DOHH2 (cell line): Measurements from ENCODE around the gene CD74.

ENCODE experiments used
- H3F3A ChIP-seq: fragments of 200-600 bp; sonication (generic), shearing (Covaris generic); 2 replicates; pipeline ENCODE4 v1.6.0; 2016; ENCODE audit warnings: antibody characterized with exemption, mild to moderate bottlenecking; ENCODE audit not compliant: control insufficient read depth, insufficient read depth
- H3K27ac ChIP-seq: fragments of 200-600 bp; sonication (generic); 2 replicates; pipeline ENCODE4 v1.5.1; 2014; ENCODE audit warnings: low read depth, mild to moderate bottlenecking, low read length, moderate library complexity
- H3K27me3 ChIP-seq: fragments of 200-600 bp; sonication (generic); 2 replicates; pipeline ENCODE4 v1.6.1; 2014; ENCODE audit warnings: mild to moderate bottlenecking, low read length, mixed read lengths; ENCODE audit not compliant: control insufficient read depth
- H3K36me3 ChIP-seq: fragments of 200-600 bp; sonication (generic); 2 replicates; pipeline ENCODE4 v1.6.1; 2014; ENCODE audit warnings: mild to moderate bottlenecking, low read length, moderate library complexity, mixed read lengths; ENCODE audit not compliant: control insufficient read depth
- H3K4me1 ChIP-seq: fragments of 200-600 bp; sonication (generic); 2 replicates; pipeline ENCODE4 v1.6.1; 2014; ENCODE audit warnings: mild to moderate bottlenecking, low read length, mixed read lengths; ENCODE audit not compliant: control insufficient read depth
- H3K4me2 ChIP-seq: fragments of 200-600 bp; sonication (generic); 2 replicates; pipeline ENCODE4 v1.6.0; 2014; ENCODE audit warnings: mild to moderate bottlenecking, low read length, moderate library complexity
- H3K4me3 ChIP-seq: fragments of 200-600 bp; sonication (generic); 2 replicates; pipeline ENCODE4 v1.5.1; 2014; ENCODE audit warnings: mild to moderate bottlenecking, low read length, mixed read lengths
- H3K79me2 ChIP-seq: fragments of 200-600 bp; sonication (generic); 2 replicates; pipeline ENCODE4 v1.6.1; 2014; ENCODE audit warnings: mild to moderate bottlenecking, low read length, mixed read lengths; ENCODE audit not compliant: control insufficient read depth
- H3K9me2 ChIP-seq: fragments of 200-600 bp; sonication (generic); replicated peaks from 2 replicates; pipeline ENCODE4 v1.6.1; 2014; ENCODE audit warnings: mild to moderate bottlenecking, low read length, mixed read lengths; ENCODE audit not compliant: control insufficient read depth
- H3K9me3 ChIP-seq: fragments of 200-600 bp; sonication (generic); 2 replicates; pipeline ENCODE4 v1.6.1; 2014; ENCODE audit warnings: antibody characterized with exemption, low read length, mixed read lengths; ENCODE audit not compliant: control insufficient read depth, insufficient read depth
- H4K20me1 ChIP-seq: fragments of 200-600 bp; sonication (generic); 2 replicates; pipeline ENCODE4 v1.6.0; 2014; ENCODE audit warnings: low read depth, mild to moderate bottlenecking, antibody characterized with exemption, low read length, moderate library complexity; ENCODE audit not compliant: control insufficient read depth, insufficient read depth
- CTCF ChIP-seq: fragments of 200-600 bp; sonication (generic); IDR thresholded peaks from one replicate; pipeline ENCODE4 v1.5.1; 2014; ENCODE audit warnings: antibody characterized with exemption, mild to moderate bottlenecking, low read depth, low read length; ENCODE audit not compliant: poor library complexity, severe bottlenecking
- EZH2phosphoT487 ChIP-seq: fragments of 200-600 bp; sonication (generic); IDR thresholded peaks from 2 replicates; pipeline ENCODE4 v1.6.1; 2017; ENCODE audit warnings: borderline replicate concordance, mild to moderate bottlenecking, antibody characterized with exemption, low read length, moderate library complexity, mixed read lengths

Gene CD74

DNA sequence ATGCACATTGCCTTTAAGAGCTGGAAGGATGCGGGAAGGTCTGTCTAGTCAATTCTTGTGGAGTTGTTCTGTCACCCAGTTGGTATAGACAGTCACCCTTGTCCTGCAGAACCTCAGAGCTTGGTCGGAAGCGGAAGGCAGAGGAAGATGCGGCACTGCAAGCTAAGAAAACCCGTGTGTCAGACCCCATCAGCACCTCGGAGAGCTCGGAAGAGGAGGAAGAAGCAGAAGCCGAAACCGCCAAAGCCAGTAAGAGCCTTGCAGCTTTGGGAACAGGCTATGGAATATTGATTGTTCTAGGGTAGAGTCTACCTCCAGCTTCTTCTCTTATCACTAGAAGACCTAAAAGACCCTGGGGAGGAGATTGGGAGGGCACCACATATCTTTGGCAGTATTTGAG lies 48.7 kb downstream of the CD74 start:
- Histone ChIP-seq H3K27ac (no peak overlapping the region), H3F3A (no peaks in the 10 kb centered on the region), H3K4me3 (no peak overlapping the region), H3K4me1 (peaks cover 28% of the 10 kb centered on the region), H3K9me3 (no peaks in the 10 kb centered on the region), H4K20me1 (peaks cover 17% of the 10 kb centered on the region), H3K79me2 (peaks cover 44% of the 10 kb centered on the region), H3K9me2 (no peaks in the 10 kb centered on the region), H3K27me3 (no peaks in the 10 kb centered on the region), H3K4me2 (no peak overlapping the region), H3K36me3 (peaks cover 89% of the 10 kb centered on the region)
- no peak for TF ChIP-seq CTCF
- TF ChIP-seq EZH2phosphoT487 = no peak

DNA sequence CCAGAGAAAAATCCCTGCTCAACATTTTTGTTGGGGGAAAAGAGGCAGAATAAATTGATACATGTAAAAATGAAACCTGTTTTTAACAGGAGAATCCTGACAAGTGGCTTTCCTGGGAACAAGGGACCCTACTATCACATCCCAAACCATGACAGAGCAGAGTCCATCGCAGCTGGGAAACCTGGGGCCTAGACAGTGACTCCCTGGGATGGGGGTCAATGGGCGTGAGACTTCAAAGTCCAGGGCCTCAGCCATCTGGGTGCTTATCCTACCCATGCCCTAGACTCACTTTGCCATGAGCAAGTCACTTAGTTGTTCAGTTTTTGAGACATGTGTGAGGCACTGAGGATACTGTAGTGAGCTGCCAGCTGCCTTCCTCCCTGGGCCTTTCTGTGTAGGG lies 49.5 kb downstream of the CD74 start:
- Histone ChIP-seq H3K79me2 (peaks cover 52% of the 10 kb centered on the region), H3K4me1 (peaks cover 36% of the 10 kb centered on the region), H3F3A (no peaks in the 10 kb centered on the region), H3K4me3 (no peak overlapping the region), H3K36me3 (peaks cover 89% of the 10 kb centered on the region), H3K4me2 (no peak overlapping the region), H3K27me3 (no peaks in the 10 kb centered on the region), H3K9me2 (no peaks in the 10 kb centered on the region), H3K27ac (no peak overlapping the region), H4K20me1 (peaks cover 17% of the 10 kb centered on the region), H3K9me3 (no peaks in the 10 kb centered on the region)
- TF ChIP-seq EZH2phosphoT487 = no peak

DNA sequence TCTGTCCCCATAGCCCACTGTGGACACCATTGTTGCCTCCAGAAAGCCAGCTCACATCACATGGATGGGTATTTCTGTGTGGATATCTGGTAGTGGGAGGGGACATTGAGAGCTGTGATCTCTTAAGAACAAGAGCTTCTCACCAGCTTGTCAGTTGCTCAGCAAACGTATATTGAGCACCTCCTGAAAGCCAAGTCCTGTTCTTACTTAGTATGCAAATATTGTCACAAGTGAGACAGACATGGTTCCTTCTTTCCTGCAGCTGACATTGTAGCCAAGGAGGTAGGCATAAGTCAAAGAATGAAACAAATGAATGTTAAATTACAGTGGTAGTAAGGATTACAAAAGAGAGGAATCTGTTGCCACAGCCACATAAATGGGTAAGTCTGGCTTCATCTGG lies 51.4 kb downstream of the CD74 start:
- Histone ChIP-seq H3K9me3 (no peaks in the 10 kb centered on the region), H3K27ac (peak overlapping the region; percentile 20; the same call in 1 of the 2 replicates), H3K36me3 (peaks cover 83% of the 10 kb centered on the region), H3K4me2 (no peak overlapping the region; the same call in 1 of the 2 replicates), H4K20me1 (peaks cover 17% of the 10 kb centered on the region), H3K4me3 (no peak overlapping the region), H3K27me3 (no peaks in the 10 kb centered on the region), H3K79me2 (peaks cover 62% of the 10 kb centered on the region), H3K4me1 (peaks cover 42% of the 10 kb centered on the region), H3F3A (no peaks in the 10 kb centered on the region), H3K9me2 (no peaks in the 10 kb centered on the region)
- TF ChIP-seq CTCF (no peak), EZH2phosphoT487 (no peak)

DNA sequence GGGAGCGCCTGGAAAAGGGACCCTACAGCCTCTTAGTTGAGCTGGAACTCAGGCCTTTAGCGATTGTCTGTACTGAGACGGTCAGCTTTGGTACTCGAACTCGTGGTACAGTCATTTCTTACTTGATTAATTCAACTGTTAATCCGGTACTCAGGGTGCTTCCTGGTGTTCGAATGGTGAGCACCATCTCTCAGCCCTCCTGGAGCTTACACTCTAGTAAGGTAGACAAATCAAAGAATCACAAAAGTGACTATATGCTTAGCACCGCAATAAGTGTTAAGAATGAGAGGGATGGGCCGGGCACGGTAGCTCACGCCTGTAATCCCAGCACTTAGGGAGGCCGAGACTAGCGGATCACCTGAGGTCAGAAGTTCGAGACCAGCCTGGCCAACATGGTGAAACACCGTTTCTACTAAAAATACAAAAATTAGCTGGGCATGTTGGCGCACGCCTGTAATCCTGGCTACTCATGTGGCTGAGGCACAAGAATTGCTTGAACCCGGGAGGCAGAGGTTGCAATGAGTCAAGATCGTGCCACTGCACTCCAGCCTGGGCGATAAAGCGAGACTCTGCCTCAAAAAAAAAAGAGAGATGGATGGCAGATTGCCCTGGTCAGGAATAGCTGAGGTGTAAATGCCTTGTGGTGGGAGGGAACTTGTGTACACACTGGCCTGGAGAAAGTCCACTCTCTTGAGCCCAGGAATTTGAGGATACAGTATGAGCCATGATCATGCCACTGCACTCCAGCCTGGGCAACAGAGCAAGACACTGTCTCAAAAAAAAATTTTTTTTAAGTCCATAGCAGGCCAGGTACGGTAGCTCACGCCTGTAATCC lies 54.2 kb downstream of the CD74 start:
- Histone ChIP-seq H3K79me2 (peaks cover 62% of the 10 kb centered on the region), H3K27me3 (no peaks in the 10 kb centered on the region), H3F3A (no peaks in the 10 kb centered on the region), H3K9me2 (no peaks in the 10 kb centered on the region), H3K9me3 (no peaks in the 10 kb centered on the region), H4K20me1 (peaks cover 17% of the 10 kb centered on the region), H3K4me1 (peaks cover 42% of the 10 kb centered on the region), H3K36me3 (peaks cover 57% of the 10 kb centered on the region), H3K27ac (peak overlapping the region; percentile 55), H3K4me3 (peak overlapping the region; percentile 98), H3K4me2 (peak overlapping the region; percentile 91)
- TF ChIP-seq CTCF (no peak), EZH2phosphoT487 (no peak)
